GM12875 (cell line): ENCODE results near the gene PIWIL4.

Source experiments
- H3K4me3 ChIP-seq: one replicate; pipeline ENCODE4 v1.5.1; 2011; ENCODE audit warnings: low read depth, low read length, control low read depth
- CTCF ChIP-seq: IDR thresholded peaks from 2 replicates; pipeline ENCODE4 v1.5.1; 2011; ENCODE audit warnings: low read depth, mild to moderate bottlenecking, control low read depth, inconsistent platforms, low read length, moderate library complexity, borderline replicate concordance; ENCODE audit not compliant: insufficient read depth

PIWIL4 gene

DNA sequence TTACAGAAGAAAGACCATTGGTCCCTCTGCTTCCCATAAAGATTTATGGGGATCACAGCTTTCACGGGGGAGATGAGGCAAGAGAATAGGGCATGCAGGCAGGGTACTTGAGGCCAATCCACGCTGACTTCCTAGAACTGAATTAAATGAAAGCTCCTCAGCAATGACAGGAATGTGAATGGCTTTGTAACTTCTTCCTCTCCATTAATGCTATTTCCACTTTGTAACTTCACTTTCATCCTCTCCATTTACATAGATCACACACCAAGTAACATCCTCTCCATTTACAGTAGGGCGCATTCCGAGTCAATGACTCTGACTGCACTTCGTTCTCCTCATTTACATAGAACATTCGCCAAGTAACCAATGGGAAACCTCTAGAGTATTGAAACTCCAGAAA lies 89.8 kb downstream of the PIWIL4 start:
- H3K4me3 ChIP-seq = no peak overlapping the region
- no peak for TF ChIP-seq CTCF

GRCh38 chr11:94657629-94658028 lies 90.5 kb downstream of the PIWIL4 start:
- H3K4me3 ChIP-seq = no peak overlapping the region
- no peak for TF ChIP-seq CTCF

GRCh38 chr11:94658386-94658785 lies 91.2 kb downstream of the PIWIL4 start:
- no peak overlapping the region for H3K4me3 ChIP-seq
- no peak for TF ChIP-seq CTCF

DNA sequence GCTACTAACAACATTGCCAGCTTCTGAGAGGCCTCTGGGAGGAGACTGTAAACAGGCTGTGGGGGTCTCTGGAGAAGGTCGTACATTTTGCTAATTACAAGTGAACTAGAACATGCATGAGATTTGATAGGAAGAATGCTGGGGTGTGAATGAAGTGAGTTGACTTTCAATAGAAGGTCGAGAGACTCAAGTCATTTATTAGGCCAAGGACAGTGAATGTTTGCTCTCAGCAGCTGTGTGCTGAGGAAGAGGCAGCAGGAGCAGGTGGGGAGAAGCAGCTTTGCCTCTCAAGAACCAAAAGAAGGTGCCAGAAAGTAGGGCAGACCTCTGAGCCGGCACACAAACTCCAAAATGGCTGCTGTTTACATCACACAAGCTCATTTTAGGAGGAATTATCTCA lies 91.7 kb downstream of the PIWIL4 start:
- TF ChIP-seq CTCF = no peak
- no peak overlapping the region for H3K4me3 ChIP-seq

GRCh38 chr11:94661444-94661843 lies 94.3 kb downstream of the PIWIL4 start:
- no peak overlapping the region for H3K4me3 ChIP-seq
- TF ChIP-seq CTCF = no peak

GRCh38 chr11:94662065-94662779 lies 95.1 kb downstream of the PIWIL4 start:
- H3K4me3 ChIP-seq = no peak overlapping the region
- TF ChIP-seq CTCF = no peak

DNA sequence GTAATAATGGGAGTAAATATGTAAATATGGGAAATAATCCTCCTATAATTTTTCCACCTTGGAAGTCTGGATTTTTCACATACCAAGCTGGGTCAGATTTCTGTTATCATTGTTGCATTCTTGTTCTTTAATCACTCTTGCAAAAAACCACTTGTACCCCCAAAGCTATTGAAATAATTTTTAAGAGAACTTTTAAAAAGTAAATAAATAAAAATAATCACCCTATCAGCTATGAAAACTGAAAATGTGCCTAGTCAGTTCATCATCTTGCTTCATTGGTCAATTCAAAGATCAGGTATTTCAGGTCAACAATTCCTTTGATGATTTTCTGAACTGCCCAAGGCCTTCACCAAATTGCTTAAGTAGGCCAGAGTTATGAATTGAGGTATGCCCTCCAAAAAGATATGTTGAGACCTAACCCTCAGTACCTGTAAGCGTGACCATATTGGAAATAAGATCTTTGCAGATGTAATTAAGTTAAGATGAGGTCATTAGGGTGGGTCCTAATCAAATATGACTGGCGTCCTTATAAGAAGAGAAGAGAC lies 95.8 kb downstream of the PIWIL4 start:
- TF ChIP-seq CTCF = no peak
- H3K4me3 ChIP-seq = no peak overlapping the region
